Fibroblast of lung (primary cell): ENCODE measurements around the gene C22orf31.

ENCODE experiments used
- EZH2 ChIP-seq: IDR thresholded peaks from 2 replicates; pipeline ENCODE4 v1.5.1; 2012; ENCODE audit warnings: low read length, control low read depth, mild to moderate bottlenecking; ENCODE audit errors: missing control alignments
- TF ChIP-seq, protein P1 (sequence below), 2 donors: IDR thresholded peaks in 1 of 2; conservative IDR thresholded peaks in 1 of 2; 1 replicate in 1 of 2; 2 replicates in 1 of 2; pipeline ENCODE4 v1.5.1; 2011 to 2012; ENCODE audit warnings: low read length in 2 of 2, control low read depth in 1 of 2, inconsistent platforms in 1 of 2, low read depth in 1 of 2, mild to moderate bottlenecking in 1 of 2

DNA sequence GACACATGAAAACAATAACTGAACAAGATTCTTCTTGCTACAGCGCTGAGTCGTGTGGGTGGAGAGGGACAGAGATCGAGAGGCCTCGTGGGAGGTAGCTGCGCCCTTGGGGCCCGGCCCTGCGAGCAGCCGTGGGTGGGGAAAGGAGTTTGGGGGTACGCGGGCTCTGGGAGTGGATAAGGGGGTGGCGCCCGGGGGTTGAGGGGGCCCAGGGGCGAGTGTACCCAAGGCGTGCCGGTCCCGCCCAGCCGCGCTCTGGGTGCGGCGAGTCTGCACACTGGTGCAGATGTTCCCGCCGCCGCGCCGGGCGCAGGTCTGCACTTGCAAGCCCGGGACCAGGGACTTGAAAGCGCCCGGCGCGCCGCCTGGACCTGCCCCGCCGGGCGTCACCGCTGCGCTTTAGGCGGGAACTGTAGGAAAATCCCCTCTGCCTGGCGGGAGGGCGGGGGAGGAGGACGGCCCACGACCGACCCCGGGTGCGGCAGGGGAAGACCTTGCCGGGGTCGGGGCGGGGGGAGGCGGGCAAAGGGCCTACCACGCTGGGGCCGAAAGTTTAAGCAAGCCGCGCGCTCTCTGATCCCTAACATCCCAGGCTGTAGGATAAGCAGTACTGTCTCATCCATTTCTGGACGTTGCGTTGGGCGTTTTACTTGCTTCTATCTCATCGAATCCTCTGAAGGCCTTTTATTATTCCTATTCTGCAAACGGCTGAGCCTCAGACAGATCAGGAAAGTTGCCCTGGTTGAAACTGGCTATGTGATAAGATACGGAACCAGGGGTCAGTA lies 9.8 kb upstream of the C22orf31 start:
- TF ChIP-seq, protein P1, sequence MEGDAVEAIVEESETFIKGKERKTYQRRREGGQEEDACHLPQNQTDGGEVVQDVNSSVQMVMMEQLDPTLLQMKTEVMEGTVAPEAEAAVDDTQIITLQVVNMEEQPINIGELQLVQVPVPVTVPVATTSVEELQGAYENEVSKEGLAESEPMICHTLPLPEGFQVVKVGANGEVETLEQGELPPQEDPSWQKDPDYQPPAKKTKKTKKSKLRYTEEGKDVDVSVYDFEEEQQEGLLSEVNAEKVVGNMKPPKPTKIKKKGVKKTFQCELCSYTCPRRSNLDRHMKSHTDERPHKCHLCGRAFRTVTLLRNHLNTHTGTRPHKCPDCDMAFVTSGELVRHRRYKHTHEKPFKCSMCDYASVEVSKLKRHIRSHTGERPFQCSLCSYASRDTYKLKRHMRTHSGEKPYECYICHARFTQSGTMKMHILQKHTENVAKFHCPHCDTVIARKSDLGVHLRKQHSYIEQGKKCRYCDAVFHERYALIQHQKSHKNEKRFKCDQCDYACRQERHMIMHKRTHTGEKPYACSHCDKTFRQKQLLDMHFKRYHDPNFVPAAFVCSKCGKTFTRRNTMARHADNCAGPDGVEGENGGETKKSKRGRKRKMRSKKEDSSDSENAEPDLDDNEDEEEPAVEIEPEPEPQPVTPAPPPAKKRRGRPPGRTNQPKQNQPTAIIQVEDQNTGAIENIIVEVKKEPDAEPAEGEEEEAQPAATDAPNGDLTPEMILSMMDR (conservative IDR thresholded peaks at IDR 0.05 in 1 of 2, IDR thresholded peaks at IDR 0.05 in 1 of 2; ENCODE audit: low read depth in 1 of 2, low read length in 2 of 2): no peak
- no peak for TF ChIP-seq EZH2
